ENCODE results near the gene ALDH1A1.
"Not testable (repeated sequence)": the region's sequence is repeated elsewhere in the genome, so short reads cannot be mapped to it uniquely, and the experiment has no call there.

DNA sequence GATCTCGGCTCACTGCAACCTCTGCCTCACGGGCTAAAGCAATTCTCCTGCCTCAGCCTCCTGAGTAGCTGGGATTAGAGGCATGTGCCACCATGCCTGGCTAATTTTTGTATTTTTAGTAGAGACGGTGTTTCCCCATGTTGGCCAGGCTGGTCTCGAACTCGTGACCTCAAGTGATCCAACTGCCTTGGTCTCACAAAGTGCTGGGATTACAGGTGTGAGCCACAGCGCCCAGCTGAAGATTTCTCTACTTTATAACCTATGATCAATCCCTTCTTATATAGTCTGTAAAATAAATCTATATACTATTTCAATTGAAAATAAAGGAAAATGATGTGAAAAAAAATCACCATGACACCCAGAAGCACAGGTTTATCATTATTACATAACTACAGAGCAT, 13.3 kb downstream of the ALDH1A1 start:
- not testable (repeated sequence) for TF ChIP-seq CTCF (conservative IDR thresholded peaks at IDR 0.05); ZFX (IDR thresholded peaks at IDR 0.05)

Measured in C4-2B (cell line).